SK-N-MC (cell line): ENCODE measurements around the gene C9orf43.

Experiments used
- EZH2 ChIP-seq: fragments of 200-600 bp; sonication (generic); IDR thresholded peaks from one replicate; pipeline ENCODE4 v1.6.1; 2017; ENCODE audit warnings: antibody characterized with exemption
- POLR2AphosphoS5 ChIP-seq: IDR thresholded peaks from 2 replicates; pipeline ENCODE4 v1.6.1; 2012; ENCODE audit warnings: mild to moderate bottlenecking, low read depth, low read length, borderline replicate concordance

- TF ChIP-seq EZH2 (no peak), POLR2AphosphoS5 (no peak)
These were observed 702 bp upstream of the C9orf43 start for GRCh38 chr9:113409883-113410206.
